SK-N-MC (cell line): ENCODE data around the gene HMX2.
A peak's percentile ranks its signal among the peaks of the same experiment; 100 is the strongest.

ENCODE experiments used
- DNase-seq: peaks from one replicate; pipeline ENCODE4 v3.0.0-alpha.2; 2011; ENCODE audit warnings: low read depth, low spot score
- H3K27ac ChIP-seq: fragments of 200-600 bp; sonication (generic); 2 replicates; pipeline ENCODE4 v1.5.1; 2016; ENCODE audit warnings: mixed run types
- H3K36me3 ChIP-seq: fragments of 200-600 bp; sonication (generic); 2 replicates; pipeline ENCODE4 v1.6.1; 2017; ENCODE audit warnings: antibody characterized with exemption, low read length, mixed read lengths; ENCODE audit not compliant: insufficient read depth
- H3K4me3 ChIP-seq: fragments of 200-600 bp; sonication (generic); 2 replicates; pipeline ENCODE4 v1.5.1; 2016
- H3K9ac ChIP-seq: fragments of 200-600 bp; sonication (generic); 2 replicates; pipeline ENCODE4 v1.8.0; 2017; ENCODE audit warnings: mixed run types, mixed read lengths; ENCODE audit not compliant: insufficient read length
- H3K9me3 ChIP-seq: fragments of 200-600 bp; sonication (generic); 2 replicates; pipeline ENCODE4 v1.6.1; 2017; ENCODE audit warnings: low read depth, mild to moderate bottlenecking, antibody characterized with exemption, low read length, moderate library complexity, mixed read lengths
- EZH2 ChIP-seq: fragments of 200-600 bp; sonication (generic); IDR thresholded peaks from one replicate; pipeline ENCODE4 v1.6.1; 2017; ENCODE audit warnings: antibody characterized with exemption
- FOXP2 ChIP-seq: optimal IDR thresholded peaks from 2 replicates; pipeline ENCODE3; 2011; ENCODE audit warnings: mild to moderate bottlenecking, moderate library complexity; ENCODE audit not compliant: insufficient read depth; ENCODE audit errors: extremely low read length, control extremely low read depth
- POLR2AphosphoS5 ChIP-seq: IDR thresholded peaks from 2 replicates; pipeline ENCODE4 v1.6.1; 2012; ENCODE audit warnings: mild to moderate bottlenecking, low read depth, low read length, borderline replicate concordance

Gene HMX2, protein sequence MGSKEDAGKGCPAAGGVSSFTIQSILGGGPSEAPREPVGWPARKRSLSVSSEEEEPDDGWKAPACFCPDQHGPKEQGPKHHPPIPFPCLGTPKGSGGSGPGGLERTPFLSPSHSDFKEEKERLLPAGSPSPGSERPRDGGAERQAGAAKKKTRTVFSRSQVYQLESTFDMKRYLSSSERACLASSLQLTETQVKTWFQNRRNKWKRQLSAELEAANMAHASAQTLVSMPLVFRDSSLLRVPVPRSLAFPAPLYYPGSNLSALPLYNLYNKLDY

DNA sequence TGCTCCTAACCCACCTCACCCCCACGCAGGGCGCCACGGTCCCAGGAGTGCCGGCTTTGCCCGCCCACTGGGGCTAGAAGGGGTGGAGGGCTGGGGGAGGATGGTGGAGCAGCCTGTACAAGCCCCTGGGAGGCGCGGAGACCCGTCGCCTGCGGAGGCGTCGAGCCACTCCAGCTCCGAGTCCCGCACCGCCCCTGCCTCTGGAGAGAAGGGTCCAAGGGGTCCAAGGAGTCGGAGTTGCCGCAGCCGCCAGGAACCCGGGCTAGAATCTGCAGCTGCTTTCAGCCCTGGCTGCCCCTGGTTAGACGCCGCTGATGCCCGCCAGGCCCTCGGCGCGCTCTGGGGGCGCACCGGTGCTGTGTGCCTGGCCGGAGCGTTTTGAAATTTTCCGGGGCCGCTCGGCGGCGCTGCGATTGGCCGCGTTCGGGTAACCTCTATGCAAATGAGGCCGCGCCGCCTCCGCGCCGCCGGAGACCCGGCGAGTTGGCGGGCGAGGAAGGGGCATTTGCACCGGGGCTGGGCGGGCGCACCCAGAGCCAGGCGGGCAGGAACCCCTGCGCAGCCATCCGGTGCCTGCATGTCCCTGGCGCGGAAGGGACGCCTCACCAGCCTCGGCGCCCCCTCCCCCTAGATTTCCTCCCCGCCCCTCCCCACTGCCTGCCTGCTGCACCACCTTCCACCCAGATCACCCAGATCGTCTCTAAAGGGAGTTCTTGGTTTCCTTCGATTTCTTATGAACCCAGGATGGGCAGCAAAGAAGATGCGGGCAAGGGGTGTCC lies at the start of gene HMX2:
Gene HMX2, plus strand, starts transcription at position 502 of the 779 bp plus-strand sequence. Its CDS starts 243 bp downstream, at position 745.
- Histone ChIP-seq H3K9ac (no peak within 1 kb of the TSS), H3K27ac (no peak within 1 kb of the TSS)
- no peak for DNase-seq

DNA sequence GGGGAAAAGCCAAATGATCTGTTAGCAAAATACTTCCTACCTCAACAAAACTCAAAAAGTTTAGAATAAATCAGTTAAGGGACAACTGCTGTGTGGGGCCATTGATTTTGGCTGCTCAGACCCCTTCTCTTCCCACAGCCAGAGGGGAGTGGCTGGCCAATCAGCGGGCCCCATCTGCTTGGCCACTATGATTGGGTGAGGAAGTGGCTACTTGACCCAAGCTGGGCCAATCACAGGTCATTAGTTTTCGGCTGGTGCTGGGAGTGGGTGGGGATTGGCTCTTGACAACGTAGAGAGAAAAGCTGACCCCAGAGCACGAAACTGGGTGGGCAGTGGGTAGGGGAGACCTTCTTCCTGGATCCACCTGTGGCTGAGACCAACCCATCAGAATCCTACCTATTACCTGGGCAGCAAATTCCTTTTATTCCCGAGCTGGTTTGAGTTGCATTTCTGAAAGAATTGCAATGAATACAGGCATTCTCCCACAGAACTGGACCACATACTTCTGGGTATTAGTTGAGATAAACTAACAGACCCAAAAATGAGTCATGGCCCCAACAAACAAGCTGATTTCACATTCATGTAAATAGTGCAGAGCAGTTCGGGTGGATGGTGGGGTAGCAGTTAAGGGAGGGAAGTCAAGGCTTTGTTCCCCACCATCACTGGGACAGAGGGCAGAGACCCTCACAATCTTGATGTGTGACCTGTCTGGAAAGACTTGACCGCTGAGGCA lies 47.7 kb upstream of the HMX2 start:
- DNase-seq = no peak
- H3K27ac ChIP-seq = no peak overlapping the region
- no peak for TF ChIP-seq FOXP2
- no peak for TF ChIP-seq POLR2AphosphoS5
- no peak for TF ChIP-seq EZH2
- no peak overlapping the region for H3K9ac ChIP-seq
- H3K4me3 ChIP-seq = no peak overlapping the region
- H3K36me3 ChIP-seq = no peaks in the 10 kb centered on the region
- H3K9me3 ChIP-seq = no peaks in the 10 kb centered on the region

More for the DNA sequence above, at the start of gene HMX2:
- Histone ChIP-seq H3K4me3 (peak within 1 kb of the TSS; percentile 42; the same call in 1 of the 2 replicates), H3K9me3 (no peaks in the 10 kb centered on the region), H3K36me3 (no peaks in the 10 kb centered on the region)
- TF ChIP-seq FOXP2 (no peak), POLR2AphosphoS5 (no peak), EZH2 (no peak)

DNA sequence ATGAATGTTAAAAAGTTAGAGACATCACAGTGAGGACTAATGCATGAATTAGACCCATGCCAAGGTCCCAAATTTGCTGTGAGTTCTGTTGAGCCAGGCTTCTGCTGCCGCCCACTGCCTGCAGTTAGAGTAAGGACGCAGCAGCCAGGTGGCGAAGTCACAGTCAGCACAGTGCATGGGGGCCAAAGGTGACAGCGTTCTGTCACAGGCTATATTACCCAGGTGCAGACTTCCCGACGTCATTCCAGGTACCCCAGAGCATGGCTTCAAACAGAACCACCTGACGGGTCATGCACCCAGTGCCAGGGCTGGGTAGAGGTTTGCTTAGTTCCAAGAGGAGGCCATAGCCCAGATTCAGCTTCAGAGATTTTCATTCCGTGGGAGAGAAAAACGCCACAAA lies 46.1 kb upstream of the HMX2 start:
- H3K27ac ChIP-seq = no peak overlapping the region
- H3K9ac ChIP-seq = no peak overlapping the region
- H3K36me3 ChIP-seq = no peaks in the 10 kb centered on the region
- TF ChIP-seq POLR2AphosphoS5 (no peak), EZH2 (no peak), FOXP2 (no peak)
- no peaks in the 10 kb centered on the region for H3K9me3 ChIP-seq
- no peak overlapping the region for H3K4me3 ChIP-seq
- DNase-seq = no peak

DNA sequence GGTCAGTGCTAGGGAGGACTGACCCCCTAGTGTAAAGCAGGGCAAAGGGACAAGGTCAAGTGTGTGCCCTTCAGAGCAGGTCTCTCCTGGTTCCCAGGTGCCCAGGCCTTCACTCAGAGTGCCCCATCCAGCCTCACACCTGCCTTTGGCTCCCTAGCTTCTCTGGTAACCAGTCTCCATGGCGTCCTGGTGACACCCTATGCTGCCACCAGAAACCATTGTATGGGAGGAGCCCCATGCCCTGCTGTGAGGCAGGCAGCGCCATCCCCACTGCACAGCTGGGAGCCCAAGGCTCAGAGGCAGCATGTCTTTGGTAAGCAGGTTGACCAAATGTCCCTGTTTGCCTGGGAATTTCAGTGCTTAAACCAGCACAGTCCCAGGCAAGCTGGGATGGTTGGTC lies 45.3 kb upstream of the HMX2 start:
- H3K9ac ChIP-seq = no peak overlapping the region
- no peaks in the 10 kb centered on the region for H3K36me3 ChIP-seq
- H3K4me3 ChIP-seq = no peak overlapping the region
- no peaks in the 10 kb centered on the region for H3K9me3 ChIP-seq
- no peak overlapping the region for H3K27ac ChIP-seq
- TF ChIP-seq POLR2AphosphoS5 (no peak), EZH2 (no peak), FOXP2 (no peak)
- DNase-seq = no peak

DNA sequence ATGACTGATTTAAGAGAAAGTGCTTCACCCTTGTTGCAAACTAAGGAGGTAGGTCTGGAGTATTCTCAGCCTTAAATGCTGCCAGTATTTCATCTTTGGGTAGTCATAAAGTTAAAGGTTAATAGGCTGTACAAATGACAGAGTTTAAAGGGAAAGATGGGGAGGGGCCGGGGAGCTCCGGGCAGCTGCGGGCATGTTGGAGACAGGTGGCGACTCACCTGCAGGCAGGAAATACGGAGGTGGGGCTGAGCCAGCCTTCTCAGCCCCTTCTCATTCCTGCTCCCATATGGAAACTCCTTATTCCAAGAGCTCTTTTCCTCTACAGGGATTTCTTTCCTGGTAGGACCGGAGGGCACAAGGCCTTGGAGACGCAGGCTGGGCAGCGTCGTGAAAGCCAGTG lies 44.0 kb upstream of the HMX2 start:
- DNase-seq = no peak
- H3K4me3 ChIP-seq = no peak overlapping the region
- H3K36me3 ChIP-seq = no peaks in the 10 kb centered on the region

DNA sequence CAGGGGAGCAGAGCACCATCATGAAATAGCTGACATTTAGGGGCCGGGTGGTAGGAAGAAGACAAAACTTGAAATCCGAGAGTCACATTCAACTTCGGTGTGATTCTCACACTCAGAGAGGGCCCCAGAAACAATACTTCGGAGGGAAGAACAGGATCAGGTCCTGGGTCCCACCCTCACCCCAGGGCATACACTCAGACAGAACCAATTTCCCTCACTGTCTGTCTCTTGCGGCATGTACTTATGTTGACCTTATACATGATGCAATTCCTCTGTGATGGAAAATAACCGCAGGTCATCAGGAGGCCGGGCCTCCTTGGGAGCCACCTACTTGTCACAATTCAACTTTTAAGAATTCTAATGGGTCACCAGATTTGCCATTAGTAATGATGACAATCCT lies 38.5 kb upstream of the HMX2 start:
- TF ChIP-seq EZH2 (no peak), POLR2AphosphoS5 (no peak), FOXP2 (no peak)
- Histone ChIP-seq H3K36me3 (no peaks in the 10 kb centered on the region), H3K9me3 (no peaks in the 10 kb centered on the region), H3K27ac (no peak overlapping the region), H3K9ac (no peak overlapping the region), H3K4me3 (no peak overlapping the region)
- DNase-seq = no peak

More for the DNA sequence above, 44.0 kb upstream of the HMX2 start:
- no peak for TF ChIP-seq FOXP2
- no peak for TF ChIP-seq POLR2AphosphoS5
- TF ChIP-seq EZH2 = no peak
- Histone ChIP-seq H3K9ac (no peak overlapping the region), H3K27ac (no peak overlapping the region), H3K9me3 (no peaks in the 10 kb centered on the region)

DNA sequence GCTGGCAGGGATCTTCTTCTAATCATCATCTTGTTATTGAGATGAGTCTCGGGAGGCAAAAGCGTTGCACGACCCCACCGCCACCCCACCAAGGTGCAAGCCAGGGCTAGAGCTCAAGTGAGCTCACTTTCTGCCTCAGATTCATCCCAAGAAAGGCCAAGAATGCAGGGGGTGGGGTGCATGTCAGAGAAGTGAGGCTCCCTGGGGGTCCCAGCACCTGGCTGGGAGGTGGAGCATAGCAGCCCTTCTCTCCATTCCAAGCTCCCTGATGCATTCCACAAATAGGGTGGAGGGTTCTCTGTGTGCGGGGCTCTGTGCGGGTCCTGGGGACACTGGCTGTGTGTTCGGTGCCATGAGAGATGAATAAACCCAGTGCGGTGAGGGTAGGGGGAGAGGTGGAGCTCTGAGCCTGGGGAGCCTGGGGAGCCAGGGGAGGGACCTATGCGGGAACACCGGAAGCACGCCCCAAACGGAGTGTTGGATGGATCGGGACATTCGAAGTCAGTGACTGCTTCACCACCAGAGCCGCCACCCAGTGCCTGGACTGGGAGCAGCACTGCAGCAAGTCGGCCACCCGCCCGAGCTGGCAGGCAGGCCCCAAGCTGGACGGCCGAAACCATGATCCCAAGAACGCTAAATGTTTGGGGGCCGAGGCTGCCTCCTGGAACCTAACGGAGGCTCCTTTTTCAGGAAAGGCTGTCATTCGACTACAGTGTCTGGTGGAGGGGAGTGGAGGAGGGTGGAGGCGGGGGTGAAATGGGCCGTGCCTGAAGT lies 30.1 kb upstream of the HMX2 start:
- TF ChIP-seq FOXP2 (no peak), POLR2AphosphoS5 (no peak), EZH2 (no peak)
- no peak for DNase-seq
- Histone ChIP-seq H3K27ac (no peak overlapping the region), H3K4me3 (no peak overlapping the region), H3K36me3 (no peaks in the 10 kb centered on the region), H3K9ac (no peak overlapping the region), H3K9me3 (no peaks in the 10 kb centered on the region)

DNA sequence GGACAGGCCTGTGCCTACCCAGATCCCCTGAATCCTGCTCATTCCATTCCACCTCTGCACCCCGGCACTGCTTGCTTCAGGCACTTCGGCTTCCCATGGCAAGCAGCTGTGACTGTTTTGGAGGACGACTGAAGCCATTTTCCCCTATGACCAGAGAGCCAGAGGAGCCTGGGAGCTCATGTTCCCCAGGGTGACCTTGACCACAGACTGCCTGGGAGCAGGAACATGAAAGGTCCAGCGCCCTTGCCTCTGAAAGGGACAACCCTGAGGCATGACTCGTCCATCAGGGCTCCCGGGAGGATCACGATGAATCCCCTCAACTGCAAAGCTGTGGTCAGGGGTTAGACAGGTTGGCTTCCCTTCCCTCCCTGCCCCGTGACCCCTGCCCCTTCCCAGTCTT lies 28.9 kb upstream of the HMX2 start:
- Histone ChIP-seq H3K4me3 (no peak overlapping the region), H3K9me3 (no peaks in the 10 kb centered on the region), H3K9ac (no peak overlapping the region), H3K36me3 (no peaks in the 10 kb centered on the region), H3K27ac (no peak overlapping the region)
- no peak for TF ChIP-seq EZH2
- no peak for TF ChIP-seq POLR2AphosphoS5
- TF ChIP-seq FOXP2 = no peak
- no peak for DNase-seq
